ENCODE results near the gene SLC22A31. TPM values are rescaled to one million over a fixed set of nuclear protein-coding genes. Genes with fewer than 3 reads are reported as not detected.

Gene SLC22A31
- total RNA-seq, 1 donor from 2014 or later: 1.6 TPM

GRCh38 chr16:89150981-89151380, 49.4 kb downstream of the SLC22A31 start:
- DNase-seq (ENCODE audit: low spot score): no peak

- DNase-seq (ENCODE audit: low spot score): no peak
These were observed 50.1 kb downstream of the SLC22A31 start for GRCh38 chr16:89150090-89150835.

- DNase-seq (ENCODE audit: low spot score): no peak
These were observed 51.0 kb downstream of the SLC22A31 start for GRCh38 chr16:89149386-89149785.

GRCh38 chr16:89147085-89147817, 53.1 kb downstream of the SLC22A31 start:
- DNase-seq (ENCODE audit: low spot score): no peak

GRCh38 chr16:89146211-89147005, 53.9 kb downstream of the SLC22A31 start:
- DNase-seq (ENCODE audit: low spot score): no peak

Other genes with a start within 250 kb of the SLC22A31 start
- gene CBFA2T3, start 223.3 kb downstream of the SLC22A31 start, total RNA-seq: 5.2 TPM
- gene ACSF3, start 106.7 kb downstream of the SLC22A31 start, total RNA-seq: 63.4 TPM
- 0.20 TPM for gene CDH15, start 28.8 kb downstream of the SLC22A31 start, total RNA-seq
- gene ZNF778, start 17.2 kb upstream of the SLC22A31 start, total RNA-seq: 13.2 TPM